GM12801 (cell line): ENCODE results near the gene RAB44.

ENCODE experiments used
- CTCF ChIP-seq: IDR thresholded peaks from one replicate; pipeline ENCODE4 v1.5.1; 2011; ENCODE audit warnings: control low read depth; ENCODE audit not compliant: insufficient read length; ENCODE audit errors: extremely low read depth

RAB44 gene

GRCh38 chr6:36679043-36679833, 18.4 kb upstream of the RAB44 start:
- no peak for TF ChIP-seq CTCF

- TF ChIP-seq CTCF: no peak
Observed at GRCh38 chr6:36682328-36683144, 15.1 kb upstream of the RAB44 start.

GRCh38 chr6:36683145-36683655, 14.4 kb upstream of the RAB44 start:
- TF ChIP-seq CTCF: no peak

- TF ChIP-seq CTCF: no peak
Observed at GRCh38 chr6:36683656-36684446, 13.8 kb upstream of the RAB44 start.

GRCh38 chr6:36684447-36684812, 13.2 kb upstream of the RAB44 start:
- TF ChIP-seq CTCF: no peak

- no peak for TF ChIP-seq CTCF
Observed at GRCh38 chr6:36685166-36685924, 12.3 kb upstream of the RAB44 start.
